ENCODE results near the gene PCMTD2.

Gene PCMTD2

GRCh38 chr20:64229507-64230061 is 26.0 kb upstream of the PCMTD2 start (continued):
- TF ChIP-seq, protein P1, sequence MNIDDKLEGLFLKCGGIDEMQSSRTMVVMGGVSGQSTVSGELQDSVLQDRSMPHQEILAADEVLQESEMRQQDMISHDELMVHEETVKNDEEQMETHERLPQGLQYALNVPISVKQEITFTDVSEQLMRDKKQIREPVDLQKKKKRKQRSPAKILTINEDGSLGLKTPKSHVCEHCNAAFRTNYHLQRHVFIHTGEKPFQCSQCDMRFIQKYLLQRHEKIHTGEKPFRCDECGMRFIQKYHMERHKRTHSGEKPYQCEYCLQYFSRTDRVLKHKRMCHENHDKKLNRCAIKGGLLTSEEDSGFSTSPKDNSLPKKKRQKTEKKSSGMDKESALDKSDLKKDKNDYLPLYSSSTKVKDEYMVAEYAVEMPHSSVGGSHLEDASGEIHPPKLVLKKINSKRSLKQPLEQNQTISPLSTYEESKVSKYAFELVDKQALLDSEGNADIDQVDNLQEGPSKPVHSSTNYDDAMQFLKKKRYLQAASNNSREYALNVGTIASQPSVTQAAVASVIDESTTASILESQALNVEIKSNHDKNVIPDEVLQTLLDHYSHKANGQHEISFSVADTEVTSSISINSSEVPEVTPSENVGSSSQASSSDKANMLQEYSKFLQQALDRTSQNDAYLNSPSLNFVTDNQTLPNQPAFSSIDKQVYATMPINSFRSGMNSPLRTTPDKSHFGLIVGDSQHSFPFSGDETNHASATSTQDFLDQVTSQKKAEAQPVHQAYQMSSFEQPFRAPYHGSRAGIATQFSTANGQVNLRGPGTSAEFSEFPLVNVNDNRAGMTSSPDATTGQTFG (tag by site-specific recombination; IDR thresholded peaks at IDR 0.05; ENCODE audit: borderline replicate concordance): no peak
- TF ChIP-seq ZNF555 (tag by site-specific recombination; conservative IDR thresholded peaks at IDR 0.05): no peak
- TF ChIP-seq, protein P2, sequence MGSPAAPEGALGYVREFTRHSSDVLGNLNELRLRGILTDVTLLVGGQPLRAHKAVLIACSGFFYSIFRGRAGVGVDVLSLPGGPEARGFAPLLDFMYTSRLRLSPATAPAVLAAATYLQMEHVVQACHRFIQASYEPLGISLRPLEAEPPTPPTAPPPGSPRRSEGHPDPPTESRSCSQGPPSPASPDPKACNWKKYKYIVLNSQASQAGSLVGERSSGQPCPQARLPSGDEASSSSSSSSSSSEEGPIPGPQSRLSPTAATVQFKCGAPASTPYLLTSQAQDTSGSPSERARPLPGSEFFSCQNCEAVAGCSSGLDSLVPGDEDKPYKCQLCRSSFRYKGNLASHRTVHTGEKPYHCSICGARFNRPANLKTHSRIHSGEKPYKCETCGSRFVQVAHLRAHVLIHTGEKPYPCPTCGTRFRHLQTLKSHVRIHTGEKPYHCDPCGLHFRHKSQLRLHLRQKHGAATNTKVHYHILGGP (tag by site-specific recombination; IDR thresholded peaks at IDR 0.05): no peak
- no peak for TF ChIP-seq ZNF560 (tag by site-specific recombination; IDR thresholded peaks at IDR 0.05; ENCODE audit: borderline replicate concordance)
- TF ChIP-seq WT1 (tag by site-specific recombination; IDR thresholded peaks at IDR 0.05): peak; percentile 30; the same call in 1 of the 2 replicates
- no peak for TF ChIP-seq ZNF518A (tag by site-specific recombination; conservative IDR thresholded peaks at IDR 0.05; ENCODE audit: low read depth)
- no peak for TF ChIP-seq ZNF248 (tag by site-specific recombination; IDR thresholded peaks at IDR 0.05)
- TF ChIP-seq ZNF37A (tag by site-specific recombination; IDR thresholded peaks at IDR 0.05): no peak
- no peak for TF ChIP-seq ZNF132 (tag by site-specific recombination; IDR thresholded peaks at IDR 0.05; ENCODE audit: borderline replicate concordance)
- TF ChIP-seq ZNF394 (tag by site-specific recombination; IDR thresholded peaks at IDR 0.05; ENCODE audit: borderline replicate concordance): no peak
- TF ChIP-seq KLF17 (tag by site-specific recombination; IDR thresholded peaks at IDR 0.05): peak; percentile 93
- no peak for TF ChIP-seq KLF9 (tag by site-specific recombination; IDR thresholded peaks at IDR 0.05; ENCODE audit: low read depth)
- no peak for TF ChIP-seq ZNF433 (tag by site-specific recombination; IDR thresholded peaks at IDR 0.05; ENCODE audit: low read depth)
- no peak for TF ChIP-seq KLF1 (tag by site-specific recombination; IDR thresholded peaks at IDR 0.05)
- TF ChIP-seq ZNF211 (tag by site-specific recombination; IDR thresholded peaks at IDR 0.05; ENCODE audit: low read depth): no peak
- TF ChIP-seq, protein P3, sequence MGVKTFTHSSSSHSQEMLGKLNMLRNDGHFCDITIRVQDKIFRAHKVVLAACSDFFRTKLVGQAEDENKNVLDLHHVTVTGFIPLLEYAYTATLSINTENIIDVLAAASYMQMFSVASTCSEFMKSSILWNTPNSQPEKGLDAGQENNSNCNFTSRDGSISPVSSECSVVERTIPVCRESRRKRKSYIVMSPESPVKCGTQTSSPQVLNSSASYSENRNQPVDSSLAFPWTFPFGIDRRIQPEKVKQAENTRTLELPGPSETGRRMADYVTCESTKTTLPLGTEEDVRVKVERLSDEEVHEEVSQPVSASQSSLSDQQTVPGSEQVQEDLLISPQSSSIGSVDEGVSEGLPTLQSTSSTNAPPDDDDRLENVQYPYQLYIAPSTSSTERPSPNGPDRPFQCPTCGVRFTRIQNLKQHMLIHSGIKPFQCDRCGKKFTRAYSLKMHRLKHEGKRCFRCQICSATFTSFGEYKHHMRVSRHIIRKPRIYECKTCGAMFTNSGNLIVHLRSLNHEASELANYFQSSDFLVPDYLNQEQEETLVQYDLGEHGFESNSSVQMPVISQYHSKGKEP (tag by site-specific recombination; IDR thresholded peaks at IDR 0.05): peak; percentile 97
- no peak for TF ChIP-seq REST (tag by site-specific recombination; IDR thresholded peaks at IDR 0.05)
- no peak for TF ChIP-seq SETDB1 (IDR thresholded peaks at IDR 0.05; ENCODE audit: insufficient read length, low read length)
- no peak for TF ChIP-seq ZNF791 (tag by site-specific recombination; IDR thresholded peaks at IDR 0.05)
- TF ChIP-seq ZNF19 (tag by site-specific recombination; IDR thresholded peaks at IDR 0.05; ENCODE audit: low read depth): no peak
- no peak for TF ChIP-seq TRIM28 (IDR thresholded peaks at IDR 0.05; ENCODE audit: borderline replicate concordance, low read length)
- no peak for TF ChIP-seq ZSCAN23 (tag by site-specific recombination; IDR thresholded peaks at IDR 0.05)
- TF ChIP-seq ZNF692 (tag by site-specific recombination; IDR thresholded peaks at IDR 0.05): no peak
